WTC11 (cell line): ENCODE results near the gene ANKRD33B. TPM values are rescaled to one million over a fixed set of nuclear protein-coding genes. Genes with fewer than 3 reads are reported as not detected.

Source experiments
- ATAC-seq: fragments of 200-7000 bp; cut with Tn5 transposase; 2 replicates; pipeline ENCODE4 v1.10.0; 2021; ENCODE audit warnings: mild to moderate bottlenecking, moderate library complexity
- CTCF ChIA-PET: fragments of 300-600 bp; sonication (Branson Sonifier 250); formaldehyde crosslinking; loops from one replicate; lab custom pipeline; 2021; ENCODE audit warnings: antibody characterized with exemption; lab: Charles Lee
- POLR2A ChIA-PET: fragments of 350-600 bp; sonication (Branson Sonifier 250); formaldehyde crosslinking; loops from one replicate; lab custom pipeline; 2021; ENCODE audit warnings: antibody characterized with exemption; lab: Charles Lee
- DNase-seq: peaks from one replicate; pipeline ENCODE4 v3.0.0; 2021; ENCODE audit warnings: low spot score
- H3K27ac Mint-ChIP-seq: 2 replicates; pipeline ENCODE4 v1.8.0; 2021; ENCODE audit warnings: mixed read lengths
- H3K27me3 Mint-ChIP-seq: 2 replicates; pipeline ENCODE4 v1.8.0; 2021; ENCODE audit warnings: low read depth, mild to moderate bottlenecking, moderate library complexity, mixed read lengths
- H3K36me3 Mint-ChIP-seq: 2 replicates; pipeline ENCODE4 v1.8.0; 2021; ENCODE audit warnings: mixed read lengths
- H3K4me1 Mint-ChIP-seq: 2 replicates; pipeline ENCODE4 v1.8.0; 2022; ENCODE audit warnings: mixed read lengths
- H3K4me3 Mint-ChIP-seq: 2 replicates; pipeline ENCODE4 v1.8.0; 2021; ENCODE audit warnings: mild to moderate bottlenecking, moderate library complexity, mixed read lengths
- H3K9me3 Mint-ChIP-seq: 2 replicates; pipeline ENCODE4 v1.8.0; 2021; ENCODE audit warnings: mixed read lengths
- CBFB ChIP-seq: sonication (generic); formaldehyde crosslinking; IDR thresholded peaks from 2 replicates; pipeline ENCODE4 v1.8.1; 2022; ENCODE audit warnings: mild to moderate bottlenecking, low read depth, missing genetic modification reagents
- ESRRA ChIP-seq: sonication (generic); formaldehyde crosslinking; IDR thresholded peaks from 2 replicates; pipeline ENCODE4 v1.8.1; 2022; ENCODE audit warnings: mild to moderate bottlenecking, missing genetic modification reagents, borderline replicate concordance
- GABPB1 ChIP-seq: sonication (generic); formaldehyde crosslinking; IDR thresholded peaks from 2 replicates; pipeline ENCODE4 v1.8.1; 2023; ENCODE audit warnings: mild to moderate bottlenecking, missing genetic modification reagents
- GRHL2 ChIP-seq: fragments of 250-450 bp; sonication (Bioruptor Pico); IDR thresholded peaks from 2 replicates; pipeline ENCODE4 v1.8.0; 2022; ENCODE audit warnings: mild to moderate bottlenecking, moderate library complexity; ENCODE audit not compliant: insufficient replicate concordance, severe bottlenecking
- HMGA2 ChIP-seq: fragments of 250-450 bp; sonication (Bioruptor Pico); IDR thresholded peaks from 2 replicates; pipeline ENCODE4 v1.4.0; 2021; ENCODE audit warnings: mild to moderate bottlenecking, moderate library complexity
- NFATC4 ChIP-seq: fragments of 250-450 bp; sonication (Bioruptor Pico); IDR thresholded peaks from 2 replicates; pipeline ENCODE4 v1.9.0; 2021; ENCODE audit warnings: mild to moderate bottlenecking
- NR1H2 ChIP-seq: sonication (generic); formaldehyde crosslinking; IDR thresholded peaks from 2 replicates; pipeline ENCODE4 v1.9.0; 2021; ENCODE audit warnings: mild to moderate bottlenecking, moderate library complexity, missing genetic modification reagents
- NR3C1 ChIP-seq: sonication (generic); formaldehyde crosslinking; conservative IDR thresholded peaks from 2 replicates; pipeline ENCODE4 v1.8.1; 2023; ENCODE audit warnings: low read depth, mild to moderate bottlenecking, missing genetic modification reagents
- SOX15 ChIP-seq: fragments of 250-450 bp; sonication (Bioruptor Pico); IDR thresholded peaks from 2 replicates; pipeline ENCODE4 v1.9.0; 2021; ENCODE audit warnings: mild to moderate bottlenecking
- SP1 ChIP-seq: sonication (generic); formaldehyde crosslinking; conservative IDR thresholded peaks from 2 replicates; pipeline ENCODE4 v1.8.1; 2022; ENCODE audit warnings: missing genetic modification reagents
- ZNF121 ChIP-seq: sonication (generic); formaldehyde crosslinking; IDR thresholded peaks from 2 replicates; pipeline ENCODE4 v1.8.0; 2023; ENCODE audit warnings: missing genetic modification reagents
- ZNF396 ChIP-seq: fragments of 250-450 bp; sonication (Bioruptor Pico); IDR thresholded peaks from 2 replicates; pipeline ENCODE4 v1.8.0; 2021; ENCODE audit warnings: mild to moderate bottlenecking, moderate library complexity, borderline replicate concordance
- total RNA-seq: library from RNA; stranded (reverse); gene quantifications from 3 replicates; pipeline ENCODE4 v1.2.3, GENCODE V29; 2021
- TF ChIP-seq, protein P1 (sequence below): sonication (generic); formaldehyde crosslinking; IDR thresholded peaks from 2 replicates; pipeline ENCODE4 v1.8.0; 2022; ENCODE audit warnings: mild to moderate bottlenecking, missing genetic modification reagents
- TF ChIP-seq, protein P2 (sequence below): sonication (generic); formaldehyde crosslinking; IDR thresholded peaks from 2 replicates; pipeline ENCODE4 v1.8.0; 2022; ENCODE audit warnings: missing genetic modification reagents
- TF ChIP-seq, protein P3 (sequence below): sonication (generic); formaldehyde crosslinking; IDR thresholded peaks from 2 replicates; pipeline ENCODE4 v1.8.0; 2023; ENCODE audit warnings: missing genetic modification reagents, mild to moderate bottlenecking, borderline replicate concordance
- TF ChIP-seq, protein P4 (sequence below): sonication (generic); formaldehyde crosslinking; IDR thresholded peaks from 2 replicates; pipeline ENCODE4 v1.8.0; 2023; ENCODE audit warnings: missing genetic modification reagents
- TF ChIP-seq, protein P5 (sequence below): sonication (generic); formaldehyde crosslinking; IDR thresholded peaks from 2 replicates; pipeline ENCODE4 v1.8.0; 2023; ENCODE audit warnings: mild to moderate bottlenecking, missing genetic modification reagents
- TF ChIP-seq, protein P6 (sequence below): sonication (generic); formaldehyde crosslinking; IDR thresholded peaks from 2 replicates; pipeline ENCODE4 v1.8.1; 2023; ENCODE audit warnings: mild to moderate bottlenecking, missing genetic modification reagents, moderate library complexity
- TF ChIP-seq, protein P7 (sequence below): sonication (generic); formaldehyde crosslinking; IDR thresholded peaks from 2 replicates; pipeline ENCODE4 v1.8.1; 2022; ENCODE audit warnings: missing genetic modification reagents, borderline replicate concordance

ANKRD33B gene
- total RNA-seq, 1 experiment from 2014 or later, result 9.2 TPM

DNA sequence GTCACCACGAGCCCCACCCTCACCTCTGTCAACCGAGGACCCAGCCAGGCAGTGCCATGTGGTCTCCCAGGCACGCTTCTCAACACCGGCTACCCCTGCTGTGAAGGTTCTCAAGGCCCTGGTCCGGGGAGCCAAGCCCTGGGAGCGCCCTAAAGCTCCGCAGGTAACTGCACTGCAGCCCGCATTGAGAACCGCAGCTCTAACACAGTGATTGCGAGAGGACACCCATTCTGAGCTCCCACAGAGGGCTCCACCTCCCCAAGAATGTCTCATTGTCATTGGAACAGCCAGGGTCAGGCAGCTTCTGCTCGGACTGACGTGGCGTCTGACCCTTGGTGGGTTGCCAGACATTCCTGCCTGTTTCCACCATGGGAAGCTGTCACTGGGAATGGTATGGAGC is 88.3 kb downstream of the ANKRD33B start (continued):
- TF ChIP-seq, protein P1, sequence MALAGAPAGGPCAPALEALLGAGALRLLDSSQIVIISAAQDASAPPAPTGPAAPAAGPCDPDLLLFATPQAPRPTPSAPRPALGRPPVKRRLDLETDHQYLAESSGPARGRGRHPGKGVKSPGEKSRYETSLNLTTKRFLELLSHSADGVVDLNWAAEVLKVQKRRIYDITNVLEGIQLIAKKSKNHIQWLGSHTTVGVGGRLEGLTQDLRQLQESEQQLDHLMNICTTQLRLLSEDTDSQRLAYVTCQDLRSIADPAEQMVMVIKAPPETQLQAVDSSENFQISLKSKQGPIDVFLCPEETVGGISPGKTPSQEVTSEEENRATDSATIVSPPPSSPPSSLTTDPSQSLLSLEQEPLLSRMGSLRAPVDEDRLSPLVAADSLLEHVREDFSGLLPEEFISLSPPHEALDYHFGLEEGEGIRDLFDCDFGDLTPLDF (CRISPR knock-in tag), result no peak
- TF ChIP-seq, protein P2, sequence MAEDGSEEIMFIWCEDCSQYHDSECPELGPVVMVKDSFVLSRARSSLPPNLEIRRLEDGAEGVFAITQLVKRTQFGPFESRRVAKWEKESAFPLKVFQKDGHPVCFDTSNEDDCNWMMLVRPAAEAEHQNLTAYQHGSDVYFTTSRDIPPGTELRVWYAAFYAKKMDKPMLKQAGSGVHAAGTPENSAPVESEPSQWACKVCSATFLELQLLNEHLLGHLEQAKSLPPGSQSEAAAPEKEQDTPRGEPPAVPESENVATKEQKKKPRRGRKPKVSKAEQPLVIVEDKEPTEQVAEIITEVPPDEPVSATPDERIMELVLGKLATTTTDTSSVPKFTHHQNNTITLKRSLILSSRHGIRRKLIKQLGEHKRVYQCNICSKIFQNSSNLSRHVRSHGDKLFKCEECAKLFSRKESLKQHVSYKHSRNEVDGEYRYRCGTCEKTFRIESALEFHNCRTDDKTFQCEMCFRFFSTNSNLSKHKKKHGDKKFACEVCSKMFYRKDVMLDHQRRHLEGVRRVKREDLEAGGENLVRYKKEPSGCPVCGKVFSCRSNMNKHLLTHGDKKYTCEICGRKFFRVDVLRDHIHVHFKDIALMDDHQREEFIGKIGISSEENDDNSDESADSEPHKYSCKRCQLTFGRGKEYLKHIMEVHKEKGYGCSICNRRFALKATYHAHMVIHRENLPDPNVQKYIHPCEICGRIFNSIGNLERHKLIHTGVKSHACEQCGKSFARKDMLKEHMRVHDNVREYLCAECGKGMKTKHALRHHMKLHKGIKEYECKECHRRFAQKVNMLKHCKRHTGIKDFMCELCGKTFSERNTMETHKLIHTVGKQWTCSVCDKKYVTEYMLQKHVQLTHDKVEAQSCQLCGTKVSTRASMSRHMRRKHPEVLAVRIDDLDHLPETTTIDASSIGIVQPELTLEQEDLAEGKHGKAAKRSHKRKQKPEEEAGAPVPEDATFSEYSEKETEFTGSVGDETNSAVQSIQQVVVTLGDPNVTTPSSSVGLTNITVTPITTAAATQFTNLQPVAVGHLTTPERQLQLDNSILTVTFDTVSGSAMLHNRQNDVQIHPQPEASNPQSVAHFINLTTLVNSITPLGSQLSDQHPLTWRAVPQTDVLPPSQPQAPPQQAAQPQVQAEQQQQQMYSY (CRISPR knock-in tag), result no peak
- TF ChIP-seq, protein P3, sequence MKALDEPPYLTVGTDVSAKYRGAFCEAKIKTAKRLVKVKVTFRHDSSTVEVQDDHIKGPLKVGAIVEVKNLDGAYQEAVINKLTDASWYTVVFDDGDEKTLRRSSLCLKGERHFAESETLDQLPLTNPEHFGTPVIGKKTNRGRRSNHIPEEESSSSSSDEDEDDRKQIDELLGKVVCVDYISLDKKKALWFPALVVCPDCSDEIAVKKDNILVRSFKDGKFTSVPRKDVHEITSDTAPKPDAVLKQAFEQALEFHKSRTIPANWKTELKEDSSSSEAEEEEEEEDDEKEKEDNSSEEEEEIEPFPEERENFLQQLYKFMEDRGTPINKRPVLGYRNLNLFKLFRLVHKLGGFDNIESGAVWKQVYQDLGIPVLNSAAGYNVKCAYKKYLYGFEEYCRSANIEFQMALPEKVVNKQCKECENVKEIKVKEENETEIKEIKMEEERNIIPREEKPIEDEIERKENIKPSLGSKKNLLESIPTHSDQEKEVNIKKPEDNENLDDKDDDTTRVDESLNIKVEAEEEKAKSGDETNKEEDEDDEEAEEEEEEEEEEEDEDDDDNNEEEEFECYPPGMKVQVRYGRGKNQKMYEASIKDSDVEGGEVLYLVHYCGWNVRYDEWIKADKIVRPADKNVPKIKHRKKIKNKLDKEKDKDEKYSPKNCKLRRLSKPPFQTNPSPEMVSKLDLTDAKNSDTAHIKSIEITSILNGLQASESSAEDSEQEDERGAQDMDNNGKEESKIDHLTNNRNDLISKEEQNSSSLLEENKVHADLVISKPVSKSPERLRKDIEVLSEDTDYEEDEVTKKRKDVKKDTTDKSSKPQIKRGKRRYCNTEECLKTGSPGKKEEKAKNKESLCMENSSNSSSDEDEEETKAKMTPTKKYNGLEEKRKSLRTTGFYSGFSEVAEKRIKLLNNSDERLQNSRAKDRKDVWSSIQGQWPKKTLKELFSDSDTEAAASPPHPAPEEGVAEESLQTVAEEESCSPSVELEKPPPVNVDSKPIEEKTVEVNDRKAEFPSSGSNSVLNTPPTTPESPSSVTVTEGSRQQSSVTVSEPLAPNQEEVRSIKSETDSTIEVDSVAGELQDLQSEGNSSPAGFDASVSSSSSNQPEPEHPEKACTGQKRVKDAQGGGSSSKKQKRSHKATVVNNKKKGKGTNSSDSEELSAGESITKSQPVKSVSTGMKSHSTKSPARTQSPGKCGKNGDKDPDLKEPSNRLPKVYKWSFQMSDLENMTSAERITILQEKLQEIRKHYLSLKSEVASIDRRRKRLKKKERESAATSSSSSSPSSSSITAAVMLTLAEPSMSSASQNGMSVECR (CRISPR knock-in tag), result no peak
- TF ChIP-seq, protein P4, sequence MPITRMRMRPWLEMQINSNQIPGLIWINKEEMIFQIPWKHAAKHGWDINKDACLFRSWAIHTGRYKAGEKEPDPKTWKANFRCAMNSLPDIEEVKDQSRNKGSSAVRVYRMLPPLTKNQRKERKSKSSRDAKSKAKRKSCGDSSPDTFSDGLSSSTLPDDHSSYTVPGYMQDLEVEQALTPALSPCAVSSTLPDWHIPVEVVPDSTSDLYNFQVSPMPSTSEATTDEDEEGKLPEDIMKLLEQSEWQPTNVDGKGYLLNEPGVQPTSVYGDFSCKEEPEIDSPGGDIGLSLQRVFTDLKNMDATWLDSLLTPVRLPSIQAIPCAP (CRISPR knock-in tag), result no peak
- TF ChIP-seq HMGA2 (CRISPR knock-in tag), result no peak

DNA sequence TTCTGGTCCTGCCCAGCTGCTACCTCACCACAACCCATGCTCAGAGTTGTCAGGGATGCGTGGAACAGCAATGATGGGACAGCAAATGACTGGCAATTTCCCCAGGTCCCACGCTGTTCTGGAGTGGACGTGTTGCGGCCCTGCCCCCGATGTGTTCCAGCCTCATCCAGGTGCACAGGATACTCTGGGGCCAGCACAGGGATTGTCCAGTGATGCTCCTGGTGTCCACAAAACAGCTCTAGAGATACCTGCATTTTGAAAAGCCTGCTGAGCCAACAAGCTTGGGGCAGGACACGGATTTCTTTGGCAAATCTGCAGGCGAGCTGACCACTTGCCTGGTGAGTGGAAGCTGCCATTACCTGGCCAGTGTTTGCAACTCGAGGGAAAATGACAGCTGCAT is 88.7 kb downstream of the ANKRD33B start:
- Mint-ChIP-seq H3K27me3 (no peaks in the 10 kb centered on the region), H3K4me3 (no peak overlapping the region)
- TF ChIP-seq ZNF396 (no peak), NR3C1 (CRISPR knock-in tag) (no peak), NR1H2 (CRISPR knock-in tag) (no peak), ESRRA (CRISPR knock-in tag) (no peak), GABPB1 (CRISPR knock-in tag) (no peak), SP1 (CRISPR knock-in tag) (no peak), NFATC4 (CRISPR knock-in tag) (no peak), SOX15 (no peak), GRHL2 (CRISPR knock-in tag) (no peak), ZNF121 (CRISPR knock-in tag) (no peak), CBFB (CRISPR knock-in tag) (no peak)
- TF ChIP-seq, protein P5, sequence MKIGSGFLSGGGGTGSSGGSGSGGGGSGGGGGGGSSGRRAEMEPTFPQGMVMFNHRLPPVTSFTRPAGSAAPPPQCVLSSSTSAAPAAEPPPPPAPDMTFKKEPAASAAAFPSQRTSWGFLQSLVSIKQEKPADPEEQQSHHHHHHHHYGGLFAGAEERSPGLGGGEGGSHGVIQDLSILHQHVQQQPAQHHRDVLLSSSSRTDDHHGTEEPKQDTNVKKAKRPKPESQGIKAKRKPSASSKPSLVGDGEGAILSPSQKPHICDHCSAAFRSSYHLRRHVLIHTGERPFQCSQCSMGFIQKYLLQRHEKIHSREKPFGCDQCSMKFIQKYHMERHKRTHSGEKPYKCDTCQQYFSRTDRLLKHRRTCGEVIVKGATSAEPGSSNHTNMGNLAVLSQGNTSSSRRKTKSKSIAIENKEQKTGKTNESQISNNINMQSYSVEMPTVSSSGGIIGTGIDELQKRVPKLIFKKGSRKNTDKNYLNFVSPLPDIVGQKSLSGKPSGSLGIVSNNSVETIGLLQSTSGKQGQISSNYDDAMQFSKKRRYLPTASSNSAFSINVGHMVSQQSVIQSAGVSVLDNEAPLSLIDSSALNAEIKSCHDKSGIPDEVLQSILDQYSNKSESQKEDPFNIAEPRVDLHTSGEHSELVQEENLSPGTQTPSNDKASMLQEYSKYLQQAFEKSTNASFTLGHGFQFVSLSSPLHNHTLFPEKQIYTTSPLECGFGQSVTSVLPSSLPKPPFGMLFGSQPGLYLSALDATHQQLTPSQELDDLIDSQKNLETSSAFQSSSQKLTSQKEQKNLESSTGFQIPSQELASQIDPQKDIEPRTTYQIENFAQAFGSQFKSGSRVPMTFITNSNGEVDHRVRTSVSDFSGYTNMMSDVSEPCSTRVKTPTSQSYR (CRISPR knock-in tag), result no peak
- TF ChIP-seq, protein P6, sequence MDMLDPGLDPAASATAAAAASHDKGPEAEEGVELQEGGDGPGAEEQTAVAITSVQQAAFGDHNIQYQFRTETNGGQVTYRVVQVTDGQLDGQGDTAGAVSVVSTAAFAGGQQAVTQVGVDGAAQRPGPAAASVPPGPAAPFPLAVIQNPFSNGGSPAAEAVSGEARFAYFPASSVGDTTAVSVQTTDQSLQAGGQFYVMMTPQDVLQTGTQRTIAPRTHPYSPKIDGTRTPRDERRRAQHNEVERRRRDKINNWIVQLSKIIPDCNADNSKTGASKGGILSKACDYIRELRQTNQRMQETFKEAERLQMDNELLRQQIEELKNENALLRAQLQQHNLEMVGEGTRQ, result no peak
- TF ChIP-seq, protein P7, sequence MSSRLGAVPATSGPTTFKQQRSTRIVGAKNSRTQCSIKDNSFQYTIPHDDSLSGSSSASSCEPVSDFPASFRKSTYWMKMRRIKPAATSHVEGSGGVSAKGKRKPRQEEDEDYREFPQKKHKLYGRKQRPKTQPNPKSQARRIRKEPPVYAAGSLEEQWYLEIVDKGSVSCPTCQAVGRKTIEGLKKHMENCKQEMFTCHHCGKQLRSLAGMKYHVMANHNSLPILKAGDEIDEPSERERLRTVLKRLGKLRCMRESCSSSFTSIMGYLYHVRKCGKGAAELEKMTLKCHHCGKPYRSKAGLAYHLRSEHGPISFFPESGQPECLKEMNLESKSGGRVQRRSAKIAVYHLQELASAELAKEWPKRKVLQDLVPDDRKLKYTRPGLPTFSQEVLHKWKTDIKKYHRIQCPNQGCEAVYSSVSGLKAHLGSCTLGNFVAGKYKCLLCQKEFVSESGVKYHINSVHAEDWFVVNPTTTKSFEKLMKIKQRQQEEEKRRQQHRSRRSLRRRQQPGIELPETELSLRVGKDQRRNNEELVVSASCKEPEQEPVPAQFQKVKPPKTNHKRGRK (CRISPR knock-in tag), result no peak

More for the DNA sequence above, 88.7 kb downstream of the ANKRD33B start:
- ChIA-PET POLR2A (no interaction called here), CTCF (interaction anchor here (0.8 to 1.8 kb wide), 3 partner anchors 24 to 42 kb away, joined by 3 to 11 read pairs (median 9); no protein-coding TSS in a partner anchor)
- DNase-seq, result no peak
- Mint-ChIP-seq H3K4me1 (peaks cover 12% of the 10 kb centered on the region), H3K27ac (no peak overlapping the region), H3K36me3 (no peaks in the 10 kb centered on the region), H3K9me3 (no peaks in the 10 kb centered on the region)
- ATAC-seq, result no peak
